ENCODE measurements around the gene TMEFF1.

Gene TMEFF1

DNA sequence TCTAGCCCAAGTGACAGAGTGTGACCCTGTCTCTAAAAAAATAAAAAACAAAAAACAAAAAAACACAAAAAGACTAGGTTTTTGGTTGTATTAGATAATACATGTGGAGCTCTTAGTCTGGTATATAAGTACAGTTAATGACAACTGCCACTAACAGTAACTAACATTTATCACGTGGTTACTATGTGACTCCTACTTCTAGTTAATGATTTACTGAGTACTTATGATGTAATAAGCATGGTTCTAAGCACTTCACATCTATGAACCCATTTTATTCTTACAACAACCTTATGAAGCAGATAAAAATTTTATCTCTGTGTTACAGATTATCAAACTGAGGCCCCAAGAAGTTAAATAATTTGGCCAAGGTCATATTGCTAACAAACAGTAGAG is 6.1 kb upstream of the TMEFF1 start:
- H3K4me1 ChIP-seq (ENCODE audit: control insufficient read depth, insufficient read depth, low read length, poor library complexity, severe bottlenecking): no peaks in the 10 kb centered on the region
- no peaks in the 10 kb centered on the region for H3K9me3 ChIP-seq (ENCODE audit: control insufficient read depth, low read length)

DNA sequence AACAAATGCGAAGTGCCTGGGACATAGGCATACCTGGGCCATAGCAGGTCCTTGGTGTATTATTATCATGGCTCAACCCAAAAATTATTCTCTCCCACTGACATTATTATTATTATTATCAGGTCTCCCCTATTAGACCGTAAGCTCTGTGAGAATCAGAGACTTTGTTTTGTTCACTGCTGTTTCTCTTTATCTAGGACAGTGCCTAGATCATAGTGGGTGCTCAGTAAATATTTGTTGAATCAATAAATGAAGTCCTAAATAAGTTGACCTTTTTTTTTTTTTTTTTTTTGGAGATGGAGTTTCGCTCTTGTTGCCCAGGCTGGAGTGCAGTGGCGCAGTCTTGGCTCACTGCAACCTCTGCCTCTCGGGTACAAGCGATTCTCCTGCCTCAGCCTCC is 4.9 kb upstream of the TMEFF1 start:
- no peaks in the 10 kb centered on the region for H3K4me1 ChIP-seq (ENCODE audit: control insufficient read depth, insufficient read depth, low read length, poor library complexity, severe bottlenecking)
- no peaks in the 10 kb centered on the region for H3K9me3 ChIP-seq (ENCODE audit: control insufficient read depth, low read length)
- no peak overlapping the region for H3K4me3 ChIP-seq (ENCODE audit: insufficient read depth, low read depth, low read length, poor library complexity, severe bottlenecking)
- no peak overlapping the region for H3K27ac ChIP-seq (ENCODE audit: insufficient read depth, low read length, poor library complexity, severe bottlenecking)
- no peak for DNase-seq
- no peaks in the 10 kb centered on the region for H3K36me3 ChIP-seq (ENCODE audit: control insufficient read depth, insufficient read depth, low read length)
- H3K27me3 ChIP-seq (replicated peaks; ENCODE audit: control insufficient read depth, insufficient read depth, low read length, poor library complexity, severe bottlenecking): peaks cover 4% of the 10 kb centered on the region

More for the DNA sequence above, 6.1 kb upstream of the TMEFF1 start:
- Histone ChIP-seq H3K4me3 (ENCODE audit: insufficient read depth, low read depth, low read length, poor library complexity, severe bottlenecking) (no peak overlapping the region), H3K36me3 (ENCODE audit: control insufficient read depth, insufficient read depth, low read length) (no peaks in the 10 kb centered on the region), H3K27me3 (replicated peaks; ENCODE audit: control insufficient read depth, insufficient read depth, low read length, poor library complexity, severe bottlenecking) (no peaks in the 10 kb centered on the region), H3K27ac (ENCODE audit: insufficient read depth, low read length, poor library complexity, severe bottlenecking) (no peak overlapping the region)
- DNase-seq: no peak

DNA sequence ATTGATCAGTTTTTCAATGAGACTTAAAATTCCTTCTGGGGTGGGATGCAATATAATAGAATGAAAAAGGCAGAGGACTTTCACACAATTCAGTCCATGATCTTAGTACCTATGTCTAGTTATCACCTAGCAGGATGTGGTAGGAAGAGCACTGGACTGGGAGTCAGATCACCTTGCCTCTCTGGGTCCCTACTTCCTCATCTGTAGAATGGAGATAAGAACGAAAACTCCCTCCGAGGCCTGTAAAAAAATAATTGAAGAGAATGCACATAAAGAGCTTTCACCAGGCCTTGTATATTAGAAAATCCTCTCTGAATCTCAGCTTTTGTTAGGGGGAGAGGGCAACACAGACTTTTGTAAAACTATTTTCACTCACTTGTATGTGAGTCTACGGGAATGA is 681 bp upstream of the TMEFF1 start:
- Histone ChIP-seq H3K4me3 (ENCODE audit: insufficient read depth, low read depth, low read length, poor library complexity, severe bottlenecking) (no peak overlapping the region), H3K27me3 (replicated peaks; ENCODE audit: control insufficient read depth, insufficient read depth, low read length, poor library complexity, severe bottlenecking) (peaks cover 16% of the 10 kb centered on the region), H3K36me3 (ENCODE audit: control insufficient read depth, insufficient read depth, low read length) (no peaks in the 10 kb centered on the region), H3K27ac (ENCODE audit: insufficient read depth, low read length, poor library complexity, severe bottlenecking) (no peak overlapping the region), H3K4me1 (ENCODE audit: control insufficient read depth, insufficient read depth, low read length, poor library complexity, severe bottlenecking) (no peaks in the 10 kb centered on the region), H3K9me3 (ENCODE audit: control insufficient read depth, low read length) (no peaks in the 10 kb centered on the region)
- no peak for DNase-seq

DNA sequence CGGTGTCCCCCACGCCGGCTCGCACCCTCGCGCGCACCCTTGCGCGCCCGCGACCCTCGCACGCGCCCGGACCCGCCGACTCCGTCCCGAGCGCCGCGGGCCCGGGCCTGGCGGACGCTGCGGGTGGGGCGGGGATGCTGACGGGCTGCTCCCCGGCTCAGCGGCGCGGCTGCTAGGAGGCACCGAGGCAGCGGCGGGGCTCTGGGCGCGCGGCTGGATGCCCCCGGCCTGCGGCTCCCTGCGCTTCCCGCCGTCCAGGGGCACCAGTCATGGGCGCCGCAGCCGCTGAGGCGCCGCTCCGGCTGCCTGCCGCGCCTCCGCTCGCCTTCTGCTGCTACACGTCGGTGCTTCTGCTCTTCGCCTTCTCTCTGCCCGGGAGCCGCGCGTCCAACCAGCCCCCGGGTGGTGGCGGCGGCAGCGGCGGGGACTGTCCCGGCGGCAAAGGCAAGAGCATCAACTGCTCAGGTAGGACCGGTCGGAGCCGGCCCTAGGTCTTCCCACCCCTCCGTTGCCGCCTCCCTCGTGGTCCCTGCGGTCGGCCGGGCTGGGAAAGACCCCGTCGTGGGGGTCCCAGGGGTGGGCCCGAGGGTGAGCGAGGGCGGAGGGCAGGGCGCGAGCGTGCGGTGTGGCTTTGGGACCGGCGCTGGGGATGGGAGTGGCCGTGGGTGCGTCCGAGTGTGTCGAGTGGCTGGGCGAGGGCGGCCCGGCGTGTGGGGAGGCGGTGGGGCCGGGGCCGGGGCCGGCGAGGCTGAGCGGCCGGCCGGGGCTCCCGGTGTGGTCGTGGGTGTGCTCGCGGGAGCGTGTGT is 530 bp downstream of the TMEFF1 start:
- no peaks in the 10 kb centered on the region for H3K4me1 ChIP-seq (ENCODE audit: control insufficient read depth, insufficient read depth, low read length, poor library complexity, severe bottlenecking)
- peaks cover 16% of the 10 kb centered on the region for H3K27me3 ChIP-seq (replicated peaks; ENCODE audit: control insufficient read depth, insufficient read depth, low read length, poor library complexity, severe bottlenecking)
- no peaks in the 10 kb centered on the region for H3K9me3 ChIP-seq (ENCODE audit: control insufficient read depth, low read length)
- DNase-seq: no peak
- H3K27ac ChIP-seq (ENCODE audit: insufficient read depth, low read length, poor library complexity, severe bottlenecking): no peak overlapping the region
- H3K4me3 ChIP-seq (ENCODE audit: insufficient read depth, low read depth, low read length, poor library complexity, severe bottlenecking): peak overlapping the region; percentile 45
- H3K36me3 ChIP-seq (ENCODE audit: control insufficient read depth, insufficient read depth, low read length): no peaks in the 10 kb centered on the region

DNA sequence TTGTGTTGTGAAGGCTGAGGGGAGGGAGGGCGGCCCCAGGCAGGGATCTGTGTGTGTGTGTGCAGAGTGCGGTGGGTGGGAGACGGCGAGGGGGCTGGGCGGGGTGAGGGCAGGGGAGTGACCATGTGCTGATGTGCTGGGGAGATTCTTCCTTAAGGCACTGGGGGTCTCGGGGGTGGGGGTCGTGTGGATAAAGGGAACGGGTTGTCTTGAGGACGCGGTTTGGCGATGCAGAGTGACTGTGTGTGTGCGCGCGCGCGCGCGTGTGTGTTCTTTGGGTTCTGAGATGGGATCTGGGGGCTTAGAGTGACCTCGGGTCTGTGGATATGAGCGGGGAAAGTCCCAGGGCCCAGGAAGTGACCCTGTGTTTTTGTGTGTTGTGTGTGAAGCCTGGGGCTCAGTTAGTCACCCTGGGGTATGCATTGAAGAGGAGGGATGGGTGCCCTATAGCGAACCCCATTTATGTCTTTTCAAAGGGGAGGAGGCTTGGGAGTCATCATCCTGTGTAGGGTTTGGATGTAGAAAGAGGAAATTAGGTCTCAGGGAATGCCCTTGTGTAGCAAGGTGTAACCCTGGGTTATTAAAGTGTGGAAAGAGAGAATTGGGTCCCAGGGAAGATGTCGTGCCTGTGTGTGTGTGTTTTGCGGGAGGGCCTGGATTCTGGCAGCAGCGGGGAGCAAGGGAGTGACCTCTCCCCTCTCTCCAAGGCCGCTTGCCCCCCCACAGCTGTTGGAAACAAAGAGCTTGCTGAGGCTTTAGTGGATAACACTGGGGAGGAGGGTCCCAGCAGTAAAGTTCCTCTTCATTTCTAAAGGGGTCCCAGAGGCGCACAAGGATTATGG is 1.4 kb downstream of the TMEFF1 start:
- DNase-seq: no peak
- peak overlapping the region; percentile 45 for H3K4me3 ChIP-seq (ENCODE audit: insufficient read depth, low read depth, low read length, poor library complexity, severe bottlenecking)
- no peaks in the 10 kb centered on the region for H3K4me1 ChIP-seq (ENCODE audit: control insufficient read depth, insufficient read depth, low read length, poor library complexity, severe bottlenecking)

DNA sequence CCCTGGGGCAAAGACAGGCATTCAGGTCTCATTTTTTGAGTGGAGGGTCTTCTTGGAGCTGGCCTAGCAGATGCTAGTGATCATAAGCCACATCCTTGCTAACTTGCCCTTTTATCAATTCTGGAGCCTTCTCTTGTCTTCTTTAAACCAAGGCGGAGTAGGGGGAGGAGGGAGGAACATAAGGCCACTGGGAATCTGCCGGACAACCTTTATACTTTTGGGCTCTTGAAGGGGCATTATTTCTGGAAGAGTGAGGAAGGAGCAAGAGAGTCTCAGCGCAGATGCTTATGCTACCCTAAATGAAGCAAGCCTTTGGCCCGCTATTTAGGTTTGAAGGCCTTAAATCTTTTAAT is 2.0 kb downstream of the TMEFF1 start:
- Histone ChIP-seq H3K36me3 (ENCODE audit: control insufficient read depth, insufficient read depth, low read length) (no peaks in the 10 kb centered on the region), H3K9me3 (ENCODE audit: control insufficient read depth, low read length) (no peaks in the 10 kb centered on the region), H3K27ac (ENCODE audit: insufficient read depth, low read length, poor library complexity, severe bottlenecking) (no peak overlapping the region), H3K4me3 (ENCODE audit: insufficient read depth, low read depth, low read length, poor library complexity, severe bottlenecking) (no peak overlapping the region), H3K4me1 (ENCODE audit: control insufficient read depth, insufficient read depth, low read length, poor library complexity, severe bottlenecking) (no peaks in the 10 kb centered on the region), H3K27me3 (replicated peaks; ENCODE audit: control insufficient read depth, insufficient read depth, low read length, poor library complexity, severe bottlenecking) (peaks cover 16% of the 10 kb centered on the region)
- DNase-seq: no peak

More for the DNA sequence above, 1.4 kb downstream of the TMEFF1 start:
- Histone ChIP-seq H3K27me3 (replicated peaks; ENCODE audit: control insufficient read depth, insufficient read depth, low read length, poor library complexity, severe bottlenecking) (peaks cover 16% of the 10 kb centered on the region), H3K36me3 (ENCODE audit: control insufficient read depth, insufficient read depth, low read length) (no peaks in the 10 kb centered on the region), H3K9me3 (ENCODE audit: control insufficient read depth, low read length) (no peaks in the 10 kb centered on the region), H3K27ac (ENCODE audit: insufficient read depth, low read length, poor library complexity, severe bottlenecking) (no peak overlapping the region)

DNA sequence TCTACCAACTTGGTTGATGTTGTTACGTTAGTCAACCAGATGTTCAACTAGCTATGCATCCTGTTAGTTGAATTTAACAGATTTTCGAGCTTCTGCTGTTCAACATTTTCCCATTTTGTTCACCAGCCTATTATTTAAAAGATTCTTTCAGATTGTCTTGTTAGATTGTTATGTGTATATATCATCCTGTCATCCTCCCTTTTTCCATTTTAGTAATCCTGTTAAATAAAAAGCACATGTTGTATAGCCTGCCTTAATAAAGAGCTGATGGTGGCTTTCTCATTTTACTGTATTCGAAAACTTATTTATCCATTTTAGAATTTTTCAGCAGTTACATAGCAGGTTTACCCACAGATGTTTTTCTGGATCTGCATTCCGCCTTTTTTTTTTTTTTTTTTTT is 4.3 kb downstream of the TMEFF1 start:
- H3K4me1 ChIP-seq (ENCODE audit: control insufficient read depth, insufficient read depth, low read length, poor library complexity, severe bottlenecking): no peaks in the 10 kb centered on the region
- H3K4me3 ChIP-seq (ENCODE audit: insufficient read depth, low read depth, low read length, poor library complexity, severe bottlenecking): no peak overlapping the region
- H3K27me3 ChIP-seq (replicated peaks; ENCODE audit: control insufficient read depth, insufficient read depth, low read length, poor library complexity, severe bottlenecking): peaks cover 16% of the 10 kb centered on the region
- no peaks in the 10 kb centered on the region for H3K9me3 ChIP-seq (ENCODE audit: control insufficient read depth, low read length)
- no peak overlapping the region for H3K27ac ChIP-seq (ENCODE audit: insufficient read depth, low read length, poor library complexity, severe bottlenecking)
- DNase-seq: no peak
- H3K36me3 ChIP-seq (ENCODE audit: control insufficient read depth, insufficient read depth, low read length): no peaks in the 10 kb centered on the region

DNA sequence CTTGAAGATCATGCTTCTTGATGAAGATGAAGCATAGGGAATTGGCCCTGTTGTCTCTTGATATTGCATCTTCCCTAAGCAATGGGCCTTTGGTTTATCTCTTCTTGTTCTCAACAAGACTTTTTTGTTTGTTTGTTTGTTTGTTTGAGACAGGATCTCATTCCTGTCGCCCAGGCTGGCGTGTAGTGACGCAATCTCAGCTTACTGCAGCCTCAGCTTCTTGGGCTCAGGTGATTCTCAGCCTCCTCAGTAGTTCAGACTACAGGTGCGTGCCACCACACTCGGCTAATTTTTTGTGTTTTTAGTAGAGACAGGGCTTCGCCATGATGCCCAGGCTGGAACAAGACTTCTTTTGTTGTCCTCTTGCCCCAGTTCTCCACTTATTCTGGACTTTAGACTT is 5.2 kb downstream of the TMEFF1 start:
- H3K36me3 ChIP-seq (ENCODE audit: control insufficient read depth, insufficient read depth, low read length): no peaks in the 10 kb centered on the region
- no peak for DNase-seq

DNA sequence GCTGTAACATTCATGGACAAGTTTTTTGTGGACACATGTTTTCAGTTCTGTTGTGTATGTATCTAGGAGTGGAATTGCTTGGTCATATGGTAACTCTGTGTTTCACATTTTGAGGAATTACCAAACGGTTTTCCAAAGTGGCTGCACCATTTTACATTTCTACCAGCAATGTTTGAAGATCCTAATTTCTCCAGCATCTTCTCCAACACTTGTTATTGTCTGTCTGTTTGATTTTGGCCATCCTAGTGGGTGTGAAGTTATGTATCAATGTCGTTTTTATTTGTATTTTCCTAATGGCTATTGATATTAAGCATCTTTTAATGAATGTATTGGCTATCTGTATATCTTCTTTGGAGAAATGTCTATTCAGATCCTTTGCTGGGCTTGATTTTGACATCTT is 6.9 kb downstream of the TMEFF1 start:
- DNase-seq: no peak
- no peak overlapping the region for H3K4me3 ChIP-seq (ENCODE audit: insufficient read depth, low read depth, low read length, poor library complexity, severe bottlenecking)
- H3K4me1 ChIP-seq (ENCODE audit: control insufficient read depth, insufficient read depth, low read length, poor library complexity, severe bottlenecking): no peaks in the 10 kb centered on the region
- H3K27ac ChIP-seq (ENCODE audit: insufficient read depth, low read length, poor library complexity, severe bottlenecking): no peak overlapping the region
- no peaks in the 10 kb centered on the region for H3K9me3 ChIP-seq (ENCODE audit: control insufficient read depth, low read length)
- peaks cover 1% of the 10 kb centered on the region for H3K27me3 ChIP-seq (replicated peaks; ENCODE audit: control insufficient read depth, insufficient read depth, low read length, poor library complexity, severe bottlenecking)
- no peaks in the 10 kb centered on the region for H3K36me3 ChIP-seq (ENCODE audit: control insufficient read depth, insufficient read depth, low read length)

More for the DNA sequence above, 5.2 kb downstream of the TMEFF1 start:
- no peak overlapping the region for H3K27ac ChIP-seq (ENCODE audit: insufficient read depth, low read length, poor library complexity, severe bottlenecking)
- no peaks in the 10 kb centered on the region for H3K4me1 ChIP-seq (ENCODE audit: control insufficient read depth, insufficient read depth, low read length, poor library complexity, severe bottlenecking)
- H3K4me3 ChIP-seq (ENCODE audit: insufficient read depth, low read depth, low read length, poor library complexity, severe bottlenecking): no peak overlapping the region
- H3K9me3 ChIP-seq (ENCODE audit: control insufficient read depth, low read length): no peaks in the 10 kb centered on the region
- H3K27me3 ChIP-seq (replicated peaks; ENCODE audit: control insufficient read depth, insufficient read depth, low read length, poor library complexity, severe bottlenecking): peaks cover 12% of the 10 kb centered on the region

DNA sequence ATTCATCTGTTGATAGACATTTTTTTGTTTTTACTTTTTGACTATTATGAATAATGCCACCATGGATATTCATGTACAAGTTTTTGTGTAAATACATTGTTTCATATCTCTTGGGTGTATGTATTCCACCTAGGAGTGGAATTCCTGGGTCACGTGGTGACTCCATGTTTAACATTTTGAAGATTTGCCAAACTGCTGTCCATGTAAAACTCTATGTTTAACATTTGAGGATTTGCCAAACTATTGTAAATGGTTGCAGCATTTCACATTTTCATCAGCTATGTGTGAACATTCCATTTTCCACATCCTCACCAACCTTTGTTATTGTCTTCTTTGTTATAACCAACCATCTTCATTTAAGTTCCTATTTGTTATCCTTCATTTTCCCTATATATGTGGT is 12.2 kb downstream of the TMEFF1 start:
- no peak overlapping the region for H3K27ac ChIP-seq (ENCODE audit: insufficient read depth, low read length, poor library complexity, severe bottlenecking)
- H3K4me3 ChIP-seq (ENCODE audit: insufficient read depth, low read depth, low read length, poor library complexity, severe bottlenecking): no peak overlapping the region
- no peaks in the 10 kb centered on the region for H3K27me3 ChIP-seq (replicated peaks; ENCODE audit: control insufficient read depth, insufficient read depth, low read length, poor library complexity, severe bottlenecking)
- no peaks in the 10 kb centered on the region for H3K36me3 ChIP-seq (ENCODE audit: control insufficient read depth, insufficient read depth, low read length)
- DNase-seq: no peak
- no peaks in the 10 kb centered on the region for H3K9me3 ChIP-seq (ENCODE audit: control insufficient read depth, low read length)
- H3K4me1 ChIP-seq (ENCODE audit: control insufficient read depth, insufficient read depth, low read length, poor library complexity, severe bottlenecking): no peaks in the 10 kb centered on the region

All from effector memory CD4-positive, alpha-beta T cell (primary cell).